SHP77 (cell line): ENCODE data around the gene STK24.

Source experiments
- DNase-seq, 2 experiments: peaks; one replicate each; lab custom pipeline; 2025; lab: John Stamatoyannopoulos, UW

STK24 gene

DNA sequence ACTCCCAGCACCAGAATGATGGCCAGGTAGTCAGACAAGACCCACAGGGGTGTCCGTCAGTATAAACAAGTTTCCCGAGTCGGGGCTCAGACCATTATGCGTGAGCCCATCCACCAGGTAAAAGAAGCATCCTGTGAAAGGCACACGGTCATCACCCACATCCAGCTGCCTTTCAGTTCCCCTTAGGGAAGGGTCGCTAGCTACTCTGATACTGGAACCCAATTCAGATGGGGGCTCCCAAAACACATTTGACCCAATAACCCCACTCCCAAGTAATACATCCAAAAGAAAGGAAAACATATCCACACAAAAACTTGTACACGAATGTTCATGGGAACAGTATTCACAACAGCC is 66.8 kb downstream of the STK24 start:
- no peak for DNase-seq

GRCh38 chr13:98509271-98510155 is 67.4 kb downstream of the STK24 start:
- DNase-seq, result no peak

DNA sequence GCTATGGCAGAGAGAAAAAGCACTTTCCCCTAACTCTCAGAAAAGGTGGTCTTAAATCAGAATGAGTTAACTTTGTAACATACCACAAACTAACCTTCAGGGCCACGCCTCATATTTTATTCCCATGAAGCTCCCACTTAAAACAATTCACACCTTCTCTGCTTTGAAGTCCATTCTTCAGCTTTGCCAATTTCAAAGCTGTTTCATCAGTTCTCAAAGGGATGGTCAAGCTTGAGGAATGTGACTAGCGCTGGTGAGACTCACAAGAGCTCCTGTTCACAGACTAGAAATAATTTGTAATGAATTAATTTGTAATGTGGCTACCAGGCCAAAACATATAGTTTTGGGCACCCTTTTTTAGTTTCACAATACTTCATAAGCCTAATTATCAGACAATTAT is 68.2 kb downstream of the STK24 start:
- no peak for DNase-seq

GRCh38 chr13:98508280-98508679 is 68.6 kb downstream of the STK24 start:
- no peak for DNase-seq

- peak; percentile 44 to 68 for DNase-seq
Measured at GRCh38 chr13:98507282-98507797, 69.6 kb downstream of the STK24 start.

DNA sequence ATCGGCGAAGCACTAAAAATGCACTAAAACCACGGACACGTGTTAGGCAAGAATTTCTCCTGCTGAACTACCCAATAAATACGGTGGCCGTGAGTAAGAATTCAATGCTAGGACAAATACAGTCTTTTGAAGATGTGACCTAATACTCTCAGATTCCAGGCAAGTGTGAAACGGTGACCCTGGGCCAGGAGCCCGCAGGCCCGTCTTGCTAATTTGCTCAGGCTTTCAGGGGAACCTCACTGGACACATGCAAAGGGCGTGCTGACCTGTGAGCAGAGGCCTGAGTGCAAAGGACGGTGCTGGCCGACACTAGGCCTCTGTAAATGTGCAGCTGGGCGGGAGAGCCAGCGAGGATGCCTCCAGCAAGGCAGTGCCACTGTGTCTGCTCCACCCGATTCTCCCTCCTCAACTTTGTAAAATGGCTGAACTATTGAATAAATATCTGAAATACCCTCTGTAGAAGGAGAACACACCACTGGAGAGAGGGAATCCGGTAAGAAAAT is 70.1 kb downstream of the STK24 start:
- DNase-seq, result no peak

- no peak for DNase-seq
Measured at GRCh38 chr13:98506322-98506721, 70.6 kb downstream of the STK24 start.

GRCh38 chr13:98505217-98505616 is 71.7 kb downstream of the STK24 start:
- no peak for DNase-seq

- no peak for DNase-seq
Measured at GRCh38 chr13:98504371-98504963, 72.4 kb downstream of the STK24 start.

DNA sequence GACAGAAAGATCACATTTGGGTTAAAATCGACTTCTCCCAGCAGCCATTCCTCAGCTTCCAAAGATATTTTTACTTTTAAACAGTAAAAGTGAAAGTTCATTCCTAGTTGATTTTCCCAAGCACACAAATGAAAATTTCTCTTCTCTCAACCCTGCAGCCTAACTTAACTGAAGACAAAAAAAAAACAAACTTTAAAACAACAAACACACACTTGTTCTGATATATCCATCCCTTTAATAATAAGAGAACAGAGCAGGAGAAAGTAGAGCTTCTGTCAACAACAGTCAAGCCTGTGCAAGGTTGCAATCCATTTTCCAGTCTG is 72.9 kb downstream of the STK24 start:
- DNase-seq, result no peak

- DNase-seq, result peak in 1 of 2 experiments; percentile 36
Measured at GRCh38 chr13:98503175-98504028, 73.5 kb downstream of the STK24 start.

DNA sequence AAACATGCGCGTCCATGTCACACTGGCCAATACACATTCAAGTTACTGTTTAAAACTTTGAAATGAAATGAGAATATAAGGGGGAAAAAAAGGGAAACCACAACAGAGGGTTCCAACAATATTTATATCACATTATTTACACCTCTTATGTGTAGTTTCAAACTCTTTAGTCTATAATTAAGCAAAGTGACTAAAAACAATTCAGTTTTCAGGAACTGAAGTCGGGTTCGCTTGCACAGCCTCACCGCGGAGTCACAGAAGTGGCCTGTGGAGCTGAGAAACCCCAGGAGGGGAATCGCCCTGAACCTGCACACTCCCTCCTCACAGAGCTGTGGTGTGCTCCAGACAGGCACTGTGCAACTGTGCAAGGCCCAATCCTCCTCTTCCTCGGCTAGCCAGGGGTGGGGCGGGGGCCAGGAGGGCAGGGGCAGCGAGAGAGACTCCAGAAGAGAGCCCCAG is 75.9 kb downstream of the STK24 start:
- DNase-seq, result no peak

GRCh38 chr13:98496966-98497365 is 79.9 kb downstream of the STK24 start:
- no peak for DNase-seq

- no peak for DNase-seq
Measured at GRCh38 chr13:98496479-98496791, 80.5 kb downstream of the STK24 start.

DNA sequence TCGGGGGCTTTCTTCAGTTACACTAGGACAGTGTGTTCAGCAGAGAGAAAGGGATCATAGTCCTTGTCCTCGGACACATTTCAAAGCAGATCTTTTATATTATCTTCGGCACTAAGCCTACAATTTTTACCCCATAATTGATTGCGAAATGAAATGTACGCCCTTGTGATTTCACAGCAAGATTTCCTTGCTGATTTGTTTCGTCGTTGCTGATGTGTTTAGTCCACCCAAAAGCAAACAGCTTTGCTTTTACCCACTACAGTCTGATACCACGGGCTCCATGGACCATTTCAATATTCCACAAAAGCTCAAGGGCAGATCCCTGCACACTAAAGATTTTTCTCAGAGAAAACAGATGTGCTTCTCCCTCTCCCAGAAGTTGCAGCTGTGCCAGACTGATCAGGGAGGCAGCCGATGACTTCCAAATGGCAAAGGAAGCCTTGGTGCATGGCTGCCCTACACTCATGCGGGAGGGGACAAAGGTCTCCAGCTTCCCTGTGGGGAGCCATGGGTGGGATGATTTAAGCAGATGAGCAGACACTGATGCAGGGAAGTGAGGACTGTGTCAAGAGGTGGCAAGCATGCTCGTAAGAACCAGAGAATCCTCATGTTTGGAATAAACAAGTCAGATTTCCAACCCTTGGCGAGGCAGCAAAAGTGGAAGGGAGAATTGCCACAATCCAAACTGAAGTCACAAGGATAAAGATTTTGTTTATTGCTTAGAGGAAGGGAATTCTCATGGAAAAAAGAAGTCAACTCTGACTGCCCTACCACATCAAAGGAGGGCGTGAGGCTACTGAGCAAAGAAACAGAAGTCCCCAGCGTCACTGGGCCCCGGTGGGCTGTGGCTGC is 81.1 kb downstream of the STK24 start:
- no peak for DNase-seq

GRCh38 chr13:98494769-98495168 is 82.1 kb downstream of the STK24 start:
- DNase-seq, result no peak

DNA sequence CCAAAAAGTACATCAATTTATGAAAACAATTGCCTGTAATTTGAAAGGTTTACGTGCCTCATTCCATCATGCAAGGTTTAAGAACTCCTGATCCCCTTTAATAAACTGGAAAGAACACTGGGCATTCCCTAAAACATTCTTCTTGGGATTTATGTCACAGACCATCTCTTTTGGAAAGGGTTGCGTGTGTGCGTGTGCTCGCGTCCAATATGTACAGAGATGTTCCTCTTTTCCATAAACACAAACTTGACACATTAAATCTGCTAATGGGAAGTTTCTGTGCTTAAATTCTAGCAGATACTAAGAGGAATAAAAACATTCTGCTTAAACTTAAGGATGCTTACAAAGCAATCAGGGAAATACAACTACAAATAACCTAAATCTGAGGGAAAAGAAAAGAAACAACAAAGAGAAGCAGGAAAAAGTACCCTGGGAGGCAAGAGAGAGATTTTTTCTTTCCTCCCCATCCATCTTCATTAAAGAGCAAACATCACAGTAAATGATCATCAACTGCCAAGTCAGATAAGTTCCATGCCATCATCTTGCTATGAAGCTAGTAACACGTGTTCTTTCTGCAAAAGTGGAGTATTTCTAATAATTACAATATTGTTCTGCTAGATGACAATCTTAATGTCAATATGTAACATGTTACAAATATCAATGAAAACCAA is 83.7 kb downstream of the STK24 start:
- no peak for DNase-seq

GRCh38 chr13:98492335-98493041 is 84.4 kb downstream of the STK24 start:
- DNase-seq, result no peak

- DNase-seq, result no peak
Measured at GRCh38 chr13:98490866-98491265, 86.0 kb downstream of the STK24 start.

DNA sequence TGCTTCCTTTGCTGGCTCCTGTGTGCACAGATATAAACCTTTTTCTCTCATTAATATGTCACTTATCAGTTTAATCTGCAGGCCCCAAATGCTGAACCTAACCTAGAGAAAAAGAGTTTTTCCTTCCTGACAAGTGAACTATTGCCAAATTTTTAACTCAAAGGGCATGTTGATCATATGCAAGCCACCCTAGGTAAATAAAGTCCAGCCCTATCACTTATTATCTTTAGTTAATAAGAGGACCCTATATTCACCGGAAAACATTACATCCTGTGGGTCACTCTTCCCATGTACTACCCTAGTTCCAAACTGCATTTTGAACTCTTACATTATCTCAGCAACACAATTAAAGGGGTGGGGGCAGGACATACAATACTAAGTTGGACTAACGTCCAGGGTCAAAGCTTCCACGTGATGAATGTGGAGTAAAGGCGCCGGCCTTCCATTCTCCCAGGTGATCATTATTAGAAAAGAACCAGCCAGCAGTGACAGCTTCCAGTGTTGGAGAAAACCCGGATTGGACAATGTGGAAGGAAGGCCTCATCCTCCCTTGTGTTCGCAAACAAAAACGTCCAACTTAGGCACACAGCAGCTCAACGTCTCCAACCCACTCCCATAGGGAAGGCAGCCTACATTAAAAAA is 86.6 kb downstream of the STK24 start:
- DNase-seq, result no peak
